HG02870 (cell line): ENCODE measurements around the gene CAMK1D.
"Not testable (repeated sequence)": the region's sequence is repeated elsewhere in the genome, so short reads cannot be mapped to it uniquely, and the experiment has no call there.

ENCODE experiments used
- ATAC-seq: cut with Tn5 transposase; IDR thresholded peaks from one replicate; pipeline ENCODE4 v1.9.1; 2021; ENCODE audit warnings: mild to moderate bottlenecking, moderate library complexity; ENCODE audit not compliant: unreplicated experiment

CAMK1D gene

DNA sequence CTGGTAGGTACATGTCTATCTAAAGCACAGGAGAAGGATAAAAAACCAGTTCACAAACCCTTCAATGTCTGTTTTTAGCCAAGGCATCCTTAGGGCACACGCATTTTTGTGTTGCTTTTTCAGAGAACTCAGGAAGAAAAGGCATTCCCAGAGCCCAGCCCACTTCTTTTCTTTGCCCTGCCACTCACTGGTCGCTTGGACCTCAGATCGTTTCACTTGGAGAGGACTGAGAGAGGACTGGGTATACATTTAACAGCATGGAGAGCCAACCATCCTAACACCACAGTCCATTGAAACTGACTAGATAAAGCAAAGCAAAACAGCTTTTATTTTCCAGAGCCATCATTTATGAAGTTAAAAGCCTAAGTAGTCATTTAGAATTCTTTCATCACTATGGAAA, 194.2 kb downstream of the CAMK1D start:
- no peak for ATAC-seq

GRCh38 chr10:12546160-12546802, 196.9 kb downstream of the CAMK1D start:
- ATAC-seq: not testable (repeated sequence)

GRCh38 chr10:12547301-12547771, 198.0 kb downstream of the CAMK1D start:
- ATAC-seq: no peak

DNA sequence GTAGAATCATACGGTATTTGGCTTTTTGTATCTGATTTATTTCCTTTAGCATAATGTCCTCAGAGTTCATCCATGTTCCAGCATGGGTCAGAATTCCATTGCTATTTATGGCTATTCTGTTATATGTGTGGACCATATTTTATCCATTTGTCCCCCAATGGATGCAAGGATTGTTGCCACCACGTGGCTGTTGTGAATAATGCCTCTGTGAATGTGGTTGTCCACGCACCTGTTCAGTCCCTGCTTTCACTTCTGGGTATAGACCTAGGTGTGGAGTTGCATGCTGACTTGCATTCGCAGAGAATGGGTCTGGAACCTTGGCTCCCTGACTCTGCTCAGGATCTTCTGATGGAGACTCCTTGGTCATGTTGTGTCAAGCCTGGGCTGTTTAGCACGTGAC, 199.9 kb downstream of the CAMK1D start:
- ATAC-seq: no peak

- no peak for ATAC-seq
Measured at GRCh38 chr10:12550994-12551393, 201.6 kb downstream of the CAMK1D start.

DNA sequence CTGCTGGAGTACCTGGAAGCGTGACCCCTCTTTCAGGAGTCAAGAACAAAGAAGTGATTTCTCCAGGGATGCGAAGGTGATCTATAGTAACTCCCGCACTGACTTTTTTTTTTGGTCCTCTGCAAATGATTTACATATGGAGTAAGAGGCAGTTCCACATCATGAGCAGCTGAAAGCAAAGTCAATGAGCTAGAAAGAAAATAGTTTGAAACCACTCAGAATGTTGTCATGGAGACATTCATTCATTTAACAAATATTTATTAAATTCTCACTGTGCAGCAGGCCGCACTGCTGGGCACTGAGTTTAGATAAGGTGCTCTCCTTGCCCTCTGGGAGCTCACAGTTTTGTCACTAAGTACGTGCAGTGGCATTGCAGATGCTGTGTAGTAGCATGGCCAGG, 206.7 kb downstream of the CAMK1D start:
- ATAC-seq: no peak

GRCh38 chr10:12559578-12560178, 210.3 kb downstream of the CAMK1D start:
- ATAC-seq: no peak

DNA sequence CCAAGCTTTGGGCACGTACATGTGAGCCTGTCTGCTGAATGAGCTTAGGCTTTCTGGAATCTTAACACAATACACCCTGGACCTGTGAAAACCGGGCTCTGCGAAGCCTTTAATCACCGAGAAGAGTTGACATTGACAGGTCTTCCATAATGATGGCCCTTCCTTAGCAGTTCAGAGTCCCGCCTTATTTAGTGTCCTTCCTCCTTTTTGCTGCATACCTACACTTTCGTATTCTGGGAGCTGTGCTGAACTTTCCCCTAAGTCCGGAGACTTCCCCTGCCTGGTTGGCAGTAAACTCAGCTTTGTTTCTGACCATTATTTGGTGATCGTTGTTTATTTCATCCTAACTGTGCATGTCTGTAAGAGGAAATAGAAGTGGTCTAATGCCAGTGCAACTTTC, 212.0 kb downstream of the CAMK1D start:
- no peak for ATAC-seq

DNA sequence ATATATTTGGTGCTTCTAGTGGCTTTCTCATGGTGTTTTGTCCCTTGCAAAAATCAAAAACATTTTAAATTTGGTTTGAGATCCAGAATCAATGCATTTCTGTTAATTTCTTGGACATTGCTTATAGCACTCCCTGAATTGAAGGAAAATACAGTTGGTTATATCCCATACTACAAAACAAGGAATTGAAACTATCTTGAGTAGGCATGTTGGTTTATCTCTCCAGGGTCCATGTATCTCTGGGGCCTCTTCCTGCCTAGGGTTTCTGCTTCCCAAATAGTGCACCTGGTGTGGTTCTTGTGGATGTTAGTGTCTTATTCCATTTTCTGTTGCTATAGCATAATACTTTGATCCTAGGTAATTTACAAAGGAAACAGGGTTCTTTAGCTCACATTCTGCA, 212.4 kb downstream of the CAMK1D start:
- no peak for ATAC-seq

GRCh38 chr10:12563489-12563888, 214.1 kb downstream of the CAMK1D start:
- no peak for ATAC-seq

- no peak for ATAC-seq
Measured at GRCh38 chr10:12564173-12564572, 214.8 kb downstream of the CAMK1D start.

DNA sequence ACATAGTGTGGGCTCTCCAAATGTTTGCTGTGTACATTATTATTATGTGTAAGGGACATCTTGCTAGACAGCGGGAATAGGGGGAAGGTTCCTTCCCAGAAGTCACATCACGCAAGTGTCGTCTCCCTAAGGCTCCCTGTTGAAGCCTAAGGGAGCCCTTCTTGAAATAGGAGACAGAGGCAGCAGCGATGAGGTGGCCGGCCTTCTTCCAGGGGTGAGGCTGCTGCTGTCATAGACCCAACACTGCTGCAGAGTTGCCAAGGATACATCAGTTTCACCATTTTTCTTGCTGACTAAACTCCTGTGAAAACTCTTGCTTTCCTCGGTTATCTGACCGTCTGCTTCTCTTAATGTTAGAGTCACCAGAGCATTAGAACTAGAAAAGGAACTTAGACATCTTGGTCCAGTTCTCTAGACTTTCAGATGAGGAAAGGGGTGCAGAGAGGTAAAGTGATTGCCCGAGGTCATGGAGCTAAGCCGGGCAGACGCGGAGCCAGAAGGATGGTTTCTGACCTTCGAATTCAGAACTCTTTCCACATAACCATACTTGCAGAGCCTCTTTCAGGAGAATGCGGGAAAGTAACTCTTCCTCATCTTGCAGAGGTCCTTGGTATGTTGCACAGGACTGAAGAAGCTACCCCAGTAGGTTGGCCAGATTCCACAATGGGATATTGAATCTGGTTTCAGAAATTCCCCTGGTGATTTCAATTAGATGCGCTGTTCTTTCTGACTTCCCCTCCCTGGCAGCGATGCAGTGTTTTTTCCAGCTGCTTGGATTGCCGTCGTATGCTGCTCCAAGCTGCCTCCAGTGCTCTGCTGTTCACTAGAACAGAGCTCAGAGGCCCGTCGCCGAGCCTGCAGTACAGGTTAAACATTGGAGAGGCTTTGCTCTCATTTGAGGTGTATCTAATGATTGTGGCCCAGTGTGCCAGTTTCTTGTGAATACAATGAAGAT, 217.1 kb downstream of the CAMK1D start:
- ATAC-seq: no peak

DNA sequence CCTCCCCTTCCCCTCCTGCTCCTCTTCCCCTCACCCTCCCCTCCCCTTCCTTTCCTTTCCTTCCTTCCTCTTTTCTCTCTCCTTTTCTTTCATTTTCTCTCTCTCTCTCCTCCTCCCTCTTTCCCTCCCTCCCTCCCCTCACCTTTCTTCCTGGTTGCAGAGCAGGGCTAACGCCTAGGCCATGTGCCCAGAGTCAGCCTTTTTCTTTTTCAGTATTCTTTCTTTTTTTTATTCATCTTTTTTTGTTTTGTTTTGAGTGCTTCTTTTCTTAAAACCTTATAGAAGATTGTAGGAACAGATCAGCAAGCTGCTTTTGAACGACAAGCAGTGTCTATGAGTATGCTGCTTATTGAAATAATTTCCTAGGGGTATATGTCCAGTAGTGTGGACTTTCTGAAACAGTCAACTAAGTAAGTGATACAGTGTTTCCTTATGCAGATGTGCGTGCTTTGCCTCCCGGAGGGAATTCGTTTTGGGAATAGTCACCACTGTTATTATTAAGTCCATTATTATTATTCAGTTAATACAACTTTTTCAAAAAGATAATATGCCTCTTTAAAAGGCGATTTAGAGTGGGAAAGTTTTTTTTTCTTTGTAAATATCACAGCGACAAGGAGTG, 219.2 kb downstream of the CAMK1D start:
- no peak for ATAC-seq

GRCh38 chr10:12572281-12572680, 222.9 kb downstream of the CAMK1D start:
- ATAC-seq: no peak

GRCh38 chr10:12577610-12578009, 228.3 kb downstream of the CAMK1D start:
- ATAC-seq: no peak

- ATAC-seq: no peak
Measured at GRCh38 chr10:12579954-12580858, 230.9 kb downstream of the CAMK1D start.

- ATAC-seq: no peak
Measured at GRCh38 chr10:12583891-12584595, 234.7 kb downstream of the CAMK1D start.

DNA sequence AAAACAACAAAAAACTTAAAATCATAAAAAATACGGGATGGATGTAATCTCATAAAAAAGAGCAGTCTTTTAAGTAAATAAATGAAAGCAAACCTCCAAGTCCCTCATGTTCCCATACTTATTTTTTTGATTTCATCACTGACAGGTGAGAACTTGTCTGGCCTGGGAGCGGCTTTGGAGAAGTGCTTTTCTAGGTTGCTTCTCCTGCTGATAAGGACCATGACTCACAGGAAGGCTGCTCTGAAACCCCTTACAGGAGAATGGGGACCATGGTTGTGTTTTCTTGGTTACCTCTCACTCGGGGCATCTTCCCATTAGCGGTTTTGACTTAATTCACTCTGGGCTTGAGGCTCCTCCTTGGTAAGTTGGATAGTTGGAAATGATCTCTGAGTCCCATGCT, 237.4 kb downstream of the CAMK1D start:
- no peak for ATAC-seq

DNA sequence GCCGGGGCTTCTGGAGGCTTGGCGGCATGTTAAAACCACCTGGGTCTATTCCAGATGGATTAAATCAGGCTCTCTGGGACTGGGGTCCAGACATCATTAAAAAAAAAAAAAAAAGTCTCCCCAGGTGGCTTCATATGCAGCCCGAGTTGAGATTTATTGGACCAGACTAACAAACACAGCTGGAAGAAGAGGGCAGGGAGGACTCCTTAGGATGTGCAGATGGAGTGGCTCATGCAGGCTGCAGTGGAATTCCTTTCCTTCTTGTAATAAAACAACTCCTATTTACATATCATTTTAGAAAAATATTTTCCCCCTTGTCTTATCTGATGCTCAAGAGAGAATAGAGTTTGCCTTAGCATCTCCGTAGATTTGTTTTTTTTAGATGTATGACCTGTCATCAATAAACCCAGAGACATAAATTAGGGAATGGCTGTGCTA, 238.1 kb downstream of the CAMK1D start:
- ATAC-seq: no peak
